ENCODE results near the gene ABCC8.

The ABCC8 gene

GRCh38 chr11:17379383-17380180 lies 97.1 kb downstream of the ABCC8 start:
- no peaks in the 10 kb centered on the region for H4K20me1 ChIP-seq (ENCODE audit: insufficient read depth)
- H3K27me3 ChIP-seq (ENCODE audit: insufficient read depth, low read depth): no peaks in the 10 kb centered on the region
- no peak overlapping the region for H2AFZ ChIP-seq (ENCODE audit: low read depth)
- H3K4me3 ChIP-seq (IDR thresholded peaks at IDR 0.05; ENCODE audit: insufficient read depth, low read depth, low read length): no peak overlapping the region
- TF ChIP-seq, protein P1, sequence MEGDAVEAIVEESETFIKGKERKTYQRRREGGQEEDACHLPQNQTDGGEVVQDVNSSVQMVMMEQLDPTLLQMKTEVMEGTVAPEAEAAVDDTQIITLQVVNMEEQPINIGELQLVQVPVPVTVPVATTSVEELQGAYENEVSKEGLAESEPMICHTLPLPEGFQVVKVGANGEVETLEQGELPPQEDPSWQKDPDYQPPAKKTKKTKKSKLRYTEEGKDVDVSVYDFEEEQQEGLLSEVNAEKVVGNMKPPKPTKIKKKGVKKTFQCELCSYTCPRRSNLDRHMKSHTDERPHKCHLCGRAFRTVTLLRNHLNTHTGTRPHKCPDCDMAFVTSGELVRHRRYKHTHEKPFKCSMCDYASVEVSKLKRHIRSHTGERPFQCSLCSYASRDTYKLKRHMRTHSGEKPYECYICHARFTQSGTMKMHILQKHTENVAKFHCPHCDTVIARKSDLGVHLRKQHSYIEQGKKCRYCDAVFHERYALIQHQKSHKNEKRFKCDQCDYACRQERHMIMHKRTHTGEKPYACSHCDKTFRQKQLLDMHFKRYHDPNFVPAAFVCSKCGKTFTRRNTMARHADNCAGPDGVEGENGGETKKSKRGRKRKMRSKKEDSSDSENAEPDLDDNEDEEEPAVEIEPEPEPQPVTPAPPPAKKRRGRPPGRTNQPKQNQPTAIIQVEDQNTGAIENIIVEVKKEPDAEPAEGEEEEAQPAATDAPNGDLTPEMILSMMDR (conservative IDR thresholded peaks at IDR 0.05; ENCODE audit: low read depth, low read length): no peak
- no peaks in the 10 kb centered on the region for H3K4me1 ChIP-seq (ENCODE audit: low read depth, poor library complexity, severe bottlenecking)
- no peaks in the 10 kb centered on the region for H3K79me2 ChIP-seq (ENCODE audit: insufficient read depth, low read depth)
- no peak overlapping the region for H3K4me2 ChIP-seq
- no peak overlapping the region for H3K9ac ChIP-seq
- no peaks in the 10 kb centered on the region for H3K36me3 ChIP-seq (ENCODE audit: insufficient read depth)
- H3K27ac ChIP-seq: no peak overlapping the region

DNA sequence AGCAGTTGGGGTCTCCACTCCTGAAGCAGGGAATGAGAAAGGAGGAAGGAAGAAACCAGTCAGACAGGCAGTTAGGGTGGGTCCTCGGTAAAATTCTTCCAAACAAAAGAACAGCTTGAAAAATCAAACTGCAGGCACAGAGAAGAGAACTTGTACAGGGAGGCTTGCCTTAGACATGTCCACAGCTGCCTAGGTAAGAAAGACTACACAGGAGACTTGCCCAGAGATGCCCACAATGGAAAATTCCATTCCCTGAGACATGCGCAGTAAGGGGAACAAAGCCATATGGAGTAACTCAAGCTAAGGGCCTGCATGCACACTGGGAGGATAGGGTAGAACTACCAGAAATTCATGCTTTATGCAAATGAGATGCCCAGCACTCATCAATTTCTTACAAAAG lies 98.0 kb downstream of the ABCC8 start:
- Histone ChIP-seq H2AFZ (ENCODE audit: low read depth) (no peak overlapping the region), H3K9ac (no peak overlapping the region), H3K4me1 (ENCODE audit: low read depth, poor library complexity, severe bottlenecking) (no peaks in the 10 kb centered on the region), H4K20me1 (ENCODE audit: insufficient read depth) (no peaks in the 10 kb centered on the region), H3K4me2 (no peak overlapping the region), H3K27ac (no peak overlapping the region), H3K36me3 (ENCODE audit: insufficient read depth) (no peaks in the 10 kb centered on the region), H3K4me3 (IDR thresholded peaks at IDR 0.05; ENCODE audit: insufficient read depth, low read depth, low read length) (no peak overlapping the region), H3K79me2 (ENCODE audit: insufficient read depth, low read depth) (no peaks in the 10 kb centered on the region), H3K27me3 (ENCODE audit: insufficient read depth, low read depth) (no peaks in the 10 kb centered on the region)
- TF ChIP-seq, protein P1 (conservative IDR thresholded peaks at IDR 0.05; ENCODE audit: low read depth, low read length): no peak

GRCh38 chr11:17376493-17376892 lies 100.2 kb downstream of the ABCC8 start:
- Histone ChIP-seq H3K9ac (no peak overlapping the region), H2AFZ (ENCODE audit: low read depth) (no peak overlapping the region), H3K27ac (no peak overlapping the region), H3K36me3 (ENCODE audit: insufficient read depth) (no peaks in the 10 kb centered on the region), H3K79me2 (ENCODE audit: insufficient read depth, low read depth) (no peaks in the 10 kb centered on the region), H3K4me1 (ENCODE audit: low read depth, poor library complexity, severe bottlenecking) (no peaks in the 10 kb centered on the region), H4K20me1 (ENCODE audit: insufficient read depth) (no peaks in the 10 kb centered on the region), H3K4me3 (IDR thresholded peaks at IDR 0.05; ENCODE audit: insufficient read depth, low read depth, low read length) (no peak overlapping the region), H3K4me2 (no peak overlapping the region), H3K27me3 (ENCODE audit: insufficient read depth, low read depth) (no peaks in the 10 kb centered on the region)
- TF ChIP-seq, protein P1 (conservative IDR thresholded peaks at IDR 0.05; ENCODE audit: low read depth, low read length): no peak

DNA sequence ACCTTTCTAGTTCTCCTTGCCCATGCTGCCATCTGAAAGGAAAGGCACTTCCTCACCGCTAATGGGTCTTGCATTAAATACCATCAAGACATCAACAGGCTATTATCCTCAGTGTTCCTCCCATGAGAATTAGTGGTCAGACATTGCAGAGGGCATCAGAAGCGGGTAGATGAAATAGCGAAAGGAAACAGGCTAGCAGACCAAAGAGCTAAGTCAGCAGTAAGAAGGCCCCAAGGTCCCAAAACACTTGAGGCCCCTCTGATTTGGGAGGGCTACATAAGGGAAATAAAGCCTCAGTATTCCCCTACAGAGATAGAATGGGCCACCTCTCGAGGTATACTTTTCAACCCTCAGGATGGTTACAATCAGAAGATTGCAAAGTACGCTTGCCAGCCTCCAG lies 101.1 kb downstream of the ABCC8 start:
- H3K27ac ChIP-seq: no peak overlapping the region
- H3K27me3 ChIP-seq (ENCODE audit: insufficient read depth, low read depth): no peaks in the 10 kb centered on the region
- no peaks in the 10 kb centered on the region for H3K36me3 ChIP-seq (ENCODE audit: insufficient read depth)
- TF ChIP-seq, protein P1 (conservative IDR thresholded peaks at IDR 0.05; ENCODE audit: low read depth, low read length): no peak
- no peaks in the 10 kb centered on the region for H4K20me1 ChIP-seq (ENCODE audit: insufficient read depth)
- H3K4me3 ChIP-seq (IDR thresholded peaks at IDR 0.05; ENCODE audit: insufficient read depth, low read depth, low read length): no peak overlapping the region
- no peaks in the 10 kb centered on the region for H3K79me2 ChIP-seq (ENCODE audit: insufficient read depth, low read depth)
- H3K4me2 ChIP-seq: no peak overlapping the region
- H3K4me1 ChIP-seq (ENCODE audit: low read depth, poor library complexity, severe bottlenecking): no peaks in the 10 kb centered on the region
- no peak overlapping the region for H2AFZ ChIP-seq (ENCODE audit: low read depth)
- no peak overlapping the region for H3K9ac ChIP-seq

Data from KMS-11 (cell line).